ENCODE data around the gene KDM4E. TPM values are rescaled to one million over a fixed set of nuclear protein-coding genes. Genes with fewer than 3 reads are reported as not detected.

KDM4E gene
- total RNA-seq, 6 experiments from 2014 or later = not detected

GRCh38 chr11:94997437-94997836 lies 27.6 kb upstream of the KDM4E start:
- Histone ChIP-seq H3K4me1 (no peaks in the 10 kb centered on the region), H3K27me3 (no peaks in the 10 kb centered on the region), H3K27ac (no peak overlapping the region), H3K9me3 (no peaks in the 10 kb centered on the region), H3K36me3 (no peaks in the 10 kb centered on the region), H3K4me3 (no peak overlapping the region)
- intact Hi-C loops (cut with DNase I) = no loop called here
- no peak for ATAC-seq
- DNase-seq = no peak
- TF ChIP-seq POLR2A (IDR thresholded peaks at IDR 0.05) (no peak), CTCF (IDR thresholded peaks at IDR 0.05) (no peak)
- 88% methylated on average over 6 of the region's 6 CpGs for WGBS (ENCODE audit: insufficient coverage, low coverage, low lambda C conversion rate, missing lambda C conversion rate)

DNA sequence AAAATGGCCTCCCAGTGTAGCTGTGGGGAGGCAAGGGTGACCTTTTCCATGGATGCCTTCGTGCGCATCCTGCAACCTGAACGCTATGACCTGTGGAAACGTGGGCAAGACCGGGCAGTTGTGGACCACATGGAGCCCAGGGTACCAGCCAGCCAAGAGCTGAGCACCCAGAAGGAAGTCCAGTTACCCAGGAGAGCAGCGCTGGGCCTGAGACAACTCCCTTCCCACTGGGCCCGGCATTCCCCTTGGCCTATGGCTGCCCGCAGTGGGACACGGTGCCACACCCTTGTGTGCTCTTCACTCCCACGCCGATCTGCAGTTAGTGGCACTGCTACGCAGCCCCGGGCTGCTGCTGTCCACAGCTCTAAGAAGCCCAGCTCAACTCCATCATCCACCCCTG lies 26.8 kb upstream of the KDM4E start:
- Histone ChIP-seq H3K27ac (no peak overlapping the region), H3K4me3 (no peak overlapping the region), H3K27me3 (no peaks in the 10 kb centered on the region), H3K4me1 (no peaks in the 10 kb centered on the region), H3K36me3 (no peaks in the 10 kb centered on the region), H3K9me3 (no peaks in the 10 kb centered on the region)
- TF ChIP-seq POLR2A (IDR thresholded peaks at IDR 0.05) = no peak
- no peak for TF ChIP-seq CTCF (IDR thresholded peaks at IDR 0.05)
- DNase-seq = no peak
- ATAC-seq = peak in 1 of 4 donors; percentile 22
- intact Hi-C loops (cut with DNase I) = no loop called here
- WGBS (ENCODE audit: insufficient coverage, low coverage, low lambda C conversion rate, missing lambda C conversion rate) = 90% methylated on average over 4 of the region's 13 CpGs

DNA sequence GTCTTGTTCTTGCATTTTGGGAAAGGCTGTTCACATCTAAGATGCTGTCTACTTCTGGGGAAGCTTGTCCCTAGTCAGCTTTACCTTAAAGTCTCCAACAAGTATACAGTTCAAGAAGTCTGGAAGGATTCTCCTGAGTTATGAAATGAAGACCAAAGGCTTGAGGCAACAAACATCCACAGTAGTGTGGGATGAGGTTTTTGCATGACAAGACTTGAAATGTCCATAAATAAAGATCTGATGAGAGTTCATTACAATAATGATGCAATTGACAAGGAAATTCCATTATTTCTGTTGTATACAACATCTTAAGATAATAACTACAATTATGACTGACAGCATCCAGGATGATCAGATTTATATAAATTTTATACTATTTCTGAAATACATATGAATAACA lies 21.3 kb upstream of the KDM4E start:
- H3K4me3 ChIP-seq = no peak overlapping the region
- no peaks in the 10 kb centered on the region for H3K27me3 ChIP-seq
- ATAC-seq (no peak), DNase-seq (no peak)
- H3K27ac ChIP-seq = no peak overlapping the region
- H3K36me3 ChIP-seq = no peaks in the 10 kb centered on the region
- no peaks in the 10 kb centered on the region for H3K9me3 ChIP-seq
- intact Hi-C loops (cut with DNase I) = no loop called here
- no peak for TF ChIP-seq CTCF (IDR thresholded peaks at IDR 0.05)
- no peaks in the 10 kb centered on the region for H3K4me1 ChIP-seq

DNA sequence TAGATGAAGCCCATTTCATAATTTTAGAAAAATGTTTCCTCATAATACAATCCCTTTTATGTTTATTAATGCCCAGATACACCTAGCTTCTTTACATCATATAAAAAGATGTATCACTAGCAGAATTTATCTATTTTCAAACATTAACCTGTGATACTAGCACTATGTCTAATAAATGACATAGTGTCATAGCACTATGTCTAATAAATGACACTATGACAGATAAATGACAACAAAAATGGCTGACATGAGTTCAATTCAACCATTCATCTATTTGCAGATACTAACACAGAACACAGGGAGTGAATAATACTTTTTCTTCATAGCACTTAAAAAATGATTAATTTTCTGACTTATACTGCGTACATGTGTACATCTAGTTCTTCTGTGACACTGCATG lies 19.4 kb upstream of the KDM4E start:
- no peaks in the 10 kb centered on the region for H3K4me1 ChIP-seq
- intact Hi-C loops (cut with DNase I) = no loop called here
- no peak overlapping the region for H3K4me3 ChIP-seq
- no peak overlapping the region for H3K27ac ChIP-seq
- DNase-seq = no peak
- TF ChIP-seq CTCF (IDR thresholded peaks at IDR 0.05) (no peak), POLR2A (IDR thresholded peaks at IDR 0.05) (no peak)
- no peaks in the 10 kb centered on the region for H3K9me3 ChIP-seq
- WGBS (ENCODE audit: insufficient coverage, low coverage, low lambda C conversion rate, missing lambda C conversion rate) = 47% methylated on average over 1 of the region's 1 CpG
- no peaks in the 10 kb centered on the region for H3K27me3 ChIP-seq
- ATAC-seq = no peak
- H3K36me3 ChIP-seq = no peaks in the 10 kb centered on the region

- intact Hi-C loops (cut with DNase I) = no loop called here
- ATAC-seq = no peak
These were observed 13.7 kb upstream of the KDM4E start for GRCh38 chr11:95011376-95011775.

More at GRCh38 chr11:95011376-95011775, 13.7 kb upstream of the KDM4E start:
- H3K27me3 ChIP-seq = no peaks in the 10 kb centered on the region
- no peaks in the 10 kb centered on the region for H3K4me1 ChIP-seq
- TF ChIP-seq POLR2A (IDR thresholded peaks at IDR 0.05) (no peak), CTCF (IDR thresholded peaks at IDR 0.05) (no peak)
- no peak overlapping the region for H3K4me3 ChIP-seq
- no peak overlapping the region for H3K27ac ChIP-seq
- H3K9me3 ChIP-seq = no peaks in the 10 kb centered on the region
- no peaks in the 10 kb centered on the region for H3K36me3 ChIP-seq
- no peak for DNase-seq

All from right lobe of liver (tissue), 6 donors.